Immature natural killer cell (primary cell): ENCODE measurements around the gene PAFAH1B1. TPM values are rescaled to one million over a fixed set of nuclear protein-coding genes. Genes with fewer than 3 reads are reported as not detected.
A peak's percentile ranks its signal among the peaks of the same experiment; 100 is the strongest.
"Not testable (repeated sequence)": the region's sequence is repeated elsewhere in the genome, so short reads cannot be mapped to it uniquely, and the experiment has no call there.

ENCODE experiments used
- DNase-seq, 3 donors: peaks; one replicate each; pipeline ENCODE4 v3.0.0; 2022; ENCODE audit warnings: mixed read lengths in 1 of 3
- H3K27ac Mint-ChIP-seq, 6 donors: one replicate each; pipeline ENCODE4 v1.8.0; 2020; ENCODE audit warnings: mixed read lengths in 6 of 6, mild to moderate bottlenecking in 5 of 6, inconsistent platforms in 4 of 6, moderate library complexity in 3 of 6
- H3K27me3 Mint-ChIP-seq, 3 donors: one replicate each; pipeline ENCODE4 v1.8.0; 2020 to 2021; ENCODE audit warnings: low read depth in 3 of 3, mild to moderate bottlenecking in 3 of 3, mixed read lengths in 3 of 3, moderate library complexity in 3 of 3, inconsistent platforms in 1 of 3
- H3K36me3 Mint-ChIP-seq, 3 donors: one replicate each; pipeline ENCODE4 v1.8.0; 2020; ENCODE audit warnings: mixed read lengths in 3 of 3, inconsistent platforms in 2 of 3, mild to moderate bottlenecking in 2 of 3
- H3K4me1 Mint-ChIP-seq, 2 donors: one replicate each; pipeline ENCODE4 v1.8.0; 2020; ENCODE audit warnings: inconsistent platforms in 2 of 2, mild to moderate bottlenecking in 2 of 2, mixed read lengths in 2 of 2, moderate library complexity in 1 of 2
- H3K4me3 Mint-ChIP-seq, 5 donors: one replicate each; pipeline ENCODE4 v1.8.0; 2020; ENCODE audit warnings: mild to moderate bottlenecking in 5 of 5, mixed read lengths in 5 of 5, inconsistent platforms in 3 of 5, moderate library complexity in 3 of 5
- H3K9me3 Mint-ChIP-seq, 6 donors: one replicate each; pipeline ENCODE4 v1.8.0; 2020; ENCODE audit warnings: mild to moderate bottlenecking in 6 of 6, mixed read lengths in 6 of 6, inconsistent platforms in 4 of 6, moderate library complexity in 3 of 6
- polyA plus RNA-seq, 3 donors: library from polyadenylated mRNA; unstranded; fragments of 300-500 nt; fragmentation: Illumina TruSeq; gene quantifications; one replicate each; pipeline ENCODE4 v1.2.3, GENCODE V29; 2021

PAFAH1B1 gene
- polyA plus RNA-seq, 3 donors from 2014 or later, result 6.5 to 14.0 (median 8.7) TPM

DNA sequence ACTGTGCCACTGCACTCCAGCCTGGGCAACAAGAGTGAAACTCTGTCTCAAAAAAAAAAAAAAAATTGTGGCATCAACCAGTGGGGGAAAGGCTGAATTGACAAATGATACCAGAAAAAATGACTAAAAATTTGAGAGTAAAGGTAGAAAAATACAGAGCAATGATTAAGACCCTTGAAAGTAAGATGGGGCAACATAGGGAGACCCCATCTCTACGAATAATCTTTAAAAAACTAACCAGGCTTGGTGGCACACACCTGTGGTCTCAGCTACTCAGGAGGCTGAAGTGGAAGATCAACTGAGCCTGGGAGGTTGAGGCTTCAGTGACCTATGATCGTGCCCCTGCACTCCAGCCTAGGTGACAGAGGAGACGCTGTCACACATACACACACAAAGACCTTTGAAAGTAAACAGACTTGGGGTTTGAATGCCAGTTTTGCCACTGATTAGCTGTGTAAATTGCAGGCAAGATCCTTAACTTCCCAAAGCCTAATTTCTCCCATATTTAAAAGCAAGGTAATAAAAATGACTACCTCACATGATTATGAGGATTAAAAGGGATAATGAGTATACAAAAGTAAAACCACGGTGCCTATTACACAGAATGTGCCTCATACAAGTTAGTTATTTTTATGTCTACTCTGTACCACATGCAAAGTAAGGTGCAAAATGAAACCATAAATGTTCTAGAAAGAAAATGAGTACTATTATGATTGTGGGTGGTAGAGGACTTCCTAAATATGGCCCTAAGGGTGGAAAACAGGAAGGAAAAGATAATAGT lies 21.7 kb upstream of the PAFAH1B1 start:
- no peak for DNase-seq
- Mint-ChIP-seq H3K27me3 (peaks cover 2 to 3% (median 2%) of the 10 kb centered on the region in 3 donors), H3K4me3 (no peak overlapping the region), H3K27ac (no peak overlapping the region), H3K36me3 (no peaks in the 10 kb centered on the region), H3K9me3 (peaks cover 0 to 2% (median 0%) of the 10 kb centered on the region in 6 donors), H3K4me1 (no peaks in the 10 kb centered on the region)

DNA sequence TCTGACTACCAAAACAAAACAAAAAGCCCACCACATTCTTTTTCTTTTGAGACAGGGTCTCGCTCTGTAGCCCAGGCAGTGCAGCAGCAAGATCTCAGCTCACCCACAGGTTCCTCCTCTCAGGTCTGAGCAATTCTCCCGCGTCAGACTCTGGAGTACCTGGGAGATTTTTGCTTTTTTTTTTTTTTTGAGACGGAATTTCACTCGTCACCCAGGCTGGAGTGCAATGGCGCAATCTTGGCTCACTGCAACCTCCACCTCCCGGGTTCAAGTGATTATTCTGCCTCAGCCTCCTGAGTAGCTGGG lies 21.2 kb upstream of the PAFAH1B1 start:
- DNase-seq, H3K27me3 Mint-ChIP-seq, H3K27ac Mint-ChIP-seq, H3K9me3 Mint-ChIP-seq, H3K4me3 Mint-ChIP-seq, H3K4me1 Mint-ChIP-seq, H3K36me3 Mint-ChIP-seq: not testable (repeated sequence)

DNA sequence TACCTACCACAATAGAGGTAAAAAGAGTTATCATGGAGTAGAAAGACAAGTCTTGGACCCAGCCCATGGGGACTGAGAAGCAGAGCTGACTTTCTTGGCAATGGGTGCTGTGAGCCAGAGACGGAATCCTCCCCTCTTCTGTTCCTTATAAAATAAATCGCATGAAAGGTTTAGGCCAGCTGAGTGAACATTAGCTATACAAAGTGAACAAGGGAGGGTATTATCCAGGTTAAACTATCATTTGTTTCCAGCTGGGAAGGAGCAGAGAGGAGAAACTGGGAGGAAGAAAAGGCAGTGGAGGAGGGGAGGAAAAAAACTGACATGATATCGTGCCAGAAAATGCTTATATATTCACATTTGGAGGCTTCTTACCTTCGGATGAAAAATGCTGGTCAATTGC lies 13.3 kb upstream of the PAFAH1B1 start:
- Mint-ChIP-seq H3K27me3 (peaks cover 0 to 17% (median 5%) of the 10 kb centered on the region in 3 donors), H3K4me3 (no peak overlapping the region), H3K27ac (no peak overlapping the region), H3K4me1 (no peaks in the 10 kb centered on the region), H3K9me3 (no peaks in the 10 kb centered on the region), H3K36me3 (no peaks in the 10 kb centered on the region)
- no peak for DNase-seq

DNA sequence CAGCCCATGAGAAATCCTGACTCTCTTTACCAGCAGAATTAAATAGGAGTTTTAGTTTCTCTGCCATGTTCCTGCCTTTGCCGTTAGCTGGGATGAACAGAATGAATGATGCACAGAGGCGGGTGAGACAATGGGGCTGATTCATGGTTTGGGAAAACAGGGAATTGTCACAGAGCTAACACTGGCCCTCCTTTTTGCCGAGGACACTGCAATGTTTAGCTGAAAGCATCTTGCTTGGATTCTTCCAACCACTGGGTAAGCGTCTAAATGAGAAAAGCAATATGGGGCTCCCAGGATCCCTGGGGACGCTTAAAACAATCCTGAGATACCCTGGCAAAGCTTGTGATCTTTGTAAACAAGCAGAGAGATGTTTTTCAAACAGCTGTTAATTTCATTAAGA lies 12.8 kb upstream of the PAFAH1B1 start:
- Mint-ChIP-seq H3K9me3 (no peaks in the 10 kb centered on the region), H3K4me3 (no peak overlapping the region), H3K27ac (no peak overlapping the region), H3K27me3 (peaks cover 0 to 18% (median 5%) of the 10 kb centered on the region in 3 donors), H3K36me3 (no peaks in the 10 kb centered on the region), H3K4me1 (no peaks in the 10 kb centered on the region)
- no peak for DNase-seq

DNA sequence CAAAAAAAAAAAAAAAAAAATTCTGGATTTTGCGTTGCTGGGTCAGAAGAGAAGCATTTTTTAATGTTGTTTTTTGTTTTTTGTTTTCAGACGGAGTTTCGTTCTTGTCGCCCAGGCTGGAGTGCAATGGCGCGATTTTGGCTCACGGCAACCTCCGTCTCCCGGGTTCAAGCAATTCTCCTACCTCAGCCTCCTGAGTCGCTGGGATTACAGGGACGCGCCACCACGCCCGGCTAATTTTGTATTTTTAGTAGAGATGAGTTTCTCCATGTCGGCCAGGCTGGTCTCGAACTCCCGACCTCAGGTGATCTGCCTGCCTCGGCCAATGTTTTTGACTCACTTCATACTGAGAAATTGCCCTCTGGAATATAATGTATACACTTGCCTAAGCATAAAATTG lies 11.0 kb upstream of the PAFAH1B1 start:
- Mint-ChIP-seq H3K9me3 (no peaks in the 10 kb centered on the region), H3K4me3 (no peak overlapping the region), H3K27ac (no peak overlapping the region), H3K36me3 (no peaks in the 10 kb centered on the region), H3K4me1 (no peaks in the 10 kb centered on the region), H3K27me3 (peaks cover 3 to 18% (median 7%) of the 10 kb centered on the region in 3 donors)
- no peak for DNase-seq

DNA sequence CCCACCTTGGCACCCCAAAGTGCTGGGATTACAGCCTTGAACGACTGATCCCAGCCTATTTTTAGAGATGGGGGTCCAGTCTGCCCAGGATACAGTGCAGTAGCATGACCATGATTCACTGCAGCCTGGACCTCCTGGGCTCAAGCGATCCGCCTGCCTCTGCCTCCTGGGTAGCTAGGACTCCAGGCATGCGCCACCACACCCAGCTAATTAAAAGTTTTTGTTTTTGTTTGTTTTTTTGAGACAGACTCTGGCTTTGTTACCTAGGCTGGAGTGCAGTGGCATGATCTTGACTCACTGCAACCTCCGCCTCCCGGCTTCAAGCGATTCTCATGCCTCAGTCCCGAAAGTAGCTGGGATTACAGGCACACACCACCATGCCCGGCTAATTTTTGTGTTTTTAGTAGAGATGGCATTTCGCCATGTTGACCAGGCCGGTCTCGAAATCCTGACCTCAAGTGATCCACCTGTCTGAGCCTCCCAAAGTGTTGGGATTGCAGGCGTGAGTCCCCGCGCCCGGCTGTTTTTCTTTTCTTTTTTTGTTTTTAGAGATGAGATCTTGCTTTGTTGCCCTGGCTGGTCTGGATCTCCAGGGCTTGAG lies 2.3 kb upstream of the PAFAH1B1 start:
- H3K27ac Mint-ChIP-seq, result peak overlapping the region in 1 of 6 donors; percentile 8
- H3K4me3 Mint-ChIP-seq, result no peak overlapping the region
- peaks cover 18% of the 10 kb centered on the region in 2 donors for H3K4me1 Mint-ChIP-seq

DNA sequence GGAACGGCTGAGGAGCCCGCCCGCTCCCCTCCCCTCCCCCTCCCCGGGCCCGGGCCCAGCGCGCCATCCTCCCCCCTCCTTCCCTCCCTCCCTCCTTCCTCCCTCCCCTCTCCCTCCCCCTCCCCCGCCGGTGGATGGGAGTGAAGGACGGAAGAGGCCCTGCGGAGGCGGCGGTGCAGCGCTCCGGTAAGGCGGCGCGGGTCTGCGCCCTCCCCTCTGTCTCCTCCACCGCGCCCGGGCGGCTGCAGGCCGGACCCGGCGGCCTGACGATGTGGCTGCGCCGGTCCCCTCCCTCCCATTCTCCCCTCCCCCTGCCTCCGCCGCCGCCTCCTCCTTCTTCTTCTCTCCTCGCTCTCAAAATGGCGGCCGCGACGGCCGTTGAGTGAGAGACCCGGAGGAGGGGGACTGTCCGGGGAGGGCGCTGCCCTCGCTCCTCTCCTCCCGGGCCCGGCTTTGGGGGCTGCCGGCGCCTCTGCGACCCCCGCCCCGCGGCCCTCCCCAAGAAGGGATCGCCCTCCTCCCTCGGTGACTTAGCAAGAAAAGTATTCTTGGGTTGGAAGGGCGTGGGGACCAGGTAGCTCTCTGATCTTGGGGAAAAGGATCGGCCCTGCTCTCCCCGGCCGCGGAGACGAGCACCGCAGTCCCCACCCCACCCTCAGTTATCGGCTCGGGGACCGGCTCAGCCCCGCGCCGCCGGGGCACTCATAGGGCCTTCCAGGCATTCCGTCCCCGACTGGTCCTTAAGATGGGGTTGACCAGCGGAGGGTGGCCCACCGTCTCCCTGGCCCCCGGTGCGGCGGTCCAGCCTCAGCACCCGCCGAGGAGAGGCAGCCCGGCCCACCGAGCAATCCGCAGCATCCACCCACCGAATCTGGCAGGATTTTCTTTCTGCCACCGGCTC lies 617 bp downstream of the PAFAH1B1 start:
- Mint-ChIP-seq H3K27me3 (peaks cover 5 to 15% (median 10%) of the 10 kb centered on the region in 3 donors), H3K4me3 (peak overlapping the region; percentile 89 to 97 (median 94)), H3K9me3 (no peaks in the 10 kb centered on the region), H3K27ac (peak overlapping the region; percentile 88 to 99 (median 96)), H3K36me3 (no peaks in the 10 kb centered on the region), H3K4me1 (peaks cover 40 to 46% of the 10 kb centered on the region in 2 donors)
- peak; percentile 78 to 83 (median 81) for DNase-seq

More for the DNA sequence above, 2.3 kb upstream of the PAFAH1B1 start:
- H3K36me3 Mint-ChIP-seq, result no peaks in the 10 kb centered on the region
- DNase-seq, result no peak
- H3K27me3 Mint-ChIP-seq, result peaks cover 5 to 16% (median 10%) of the 10 kb centered on the region in 3 donors
- no peaks in the 10 kb centered on the region for H3K9me3 Mint-ChIP-seq

DNA sequence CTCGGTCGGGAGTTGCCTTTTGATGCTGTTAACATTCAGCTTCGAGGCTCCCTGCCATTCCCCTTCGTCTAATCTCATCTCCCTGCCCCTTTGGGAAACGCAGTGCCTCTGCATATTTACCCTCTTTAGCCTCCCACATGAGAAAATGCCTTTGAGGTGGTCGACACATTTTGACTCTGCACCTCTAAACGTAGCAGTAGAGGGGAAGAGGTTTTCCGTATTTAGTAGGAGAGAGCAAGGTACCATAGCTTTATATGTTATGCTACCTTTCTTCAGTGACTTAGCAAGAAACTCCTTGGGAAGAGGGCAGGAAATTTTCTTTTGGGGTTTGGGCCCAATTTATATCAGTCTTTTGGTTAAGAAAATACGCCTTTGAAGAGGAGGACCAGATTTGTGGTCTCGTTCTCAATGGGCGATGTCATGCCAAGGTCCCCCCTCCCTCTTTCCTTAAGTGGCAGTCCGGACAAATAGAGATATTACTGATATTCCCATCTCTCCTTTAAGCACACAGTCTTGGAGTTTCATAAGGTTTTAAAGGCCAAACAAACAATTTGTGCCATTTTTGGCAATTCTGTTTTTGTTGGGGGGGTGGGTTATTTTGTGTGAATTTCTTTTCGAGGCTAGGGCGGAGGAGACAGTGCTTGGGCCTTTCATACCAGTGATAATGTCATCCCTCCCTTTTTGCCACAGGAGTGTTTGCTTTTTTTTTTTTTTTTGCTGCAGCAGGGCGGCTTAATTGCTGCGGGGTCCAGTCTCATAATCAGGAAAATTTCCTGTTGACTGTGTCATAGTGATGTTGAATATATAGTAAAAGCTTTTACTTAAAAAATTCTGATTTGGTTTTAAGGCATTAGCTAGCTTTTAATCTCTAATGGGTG lies 1.5 kb downstream of the PAFAH1B1 start:
- peak; percentile 17 to 22 (median 22) for DNase-seq
- peaks cover 47 to 55% of the 10 kb centered on the region in 2 donors for H3K4me1 Mint-ChIP-seq
- no peaks in the 10 kb centered on the region for H3K9me3 Mint-ChIP-seq
- peak overlapping the region; percentile 89 to 97 (median 94) for H3K4me3 Mint-ChIP-seq
- H3K36me3 Mint-ChIP-seq, result no peaks in the 10 kb centered on the region
- H3K27ac Mint-ChIP-seq, result peak overlapping the region; percentile 88 to 99 (median 96)
- H3K27me3 Mint-ChIP-seq, result peaks cover 5 to 15% (median 10%) of the 10 kb centered on the region in 3 donors

DNA sequence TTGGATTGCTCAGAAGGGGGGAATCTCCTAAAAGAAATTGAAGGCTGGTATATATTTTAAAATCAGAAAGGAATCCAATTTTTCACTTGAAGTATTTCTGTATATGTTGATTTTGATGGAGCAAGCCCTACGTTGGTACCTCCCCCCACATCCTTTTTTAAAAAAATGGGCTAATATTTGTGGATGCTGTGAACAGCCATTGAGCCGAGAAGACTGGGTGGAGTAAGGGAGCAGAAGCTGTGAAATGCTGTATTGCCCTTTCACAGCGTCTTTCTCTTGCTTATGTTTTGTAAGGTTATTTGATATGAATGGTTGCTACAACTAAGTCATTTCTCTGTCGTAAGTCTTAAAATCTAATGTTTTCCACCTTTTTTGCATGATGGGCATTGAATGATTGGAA lies 2.3 kb downstream of the PAFAH1B1 start:
- H3K9me3 Mint-ChIP-seq, result no peaks in the 10 kb centered on the region
- H3K27ac Mint-ChIP-seq, result peak overlapping the region; percentile 55 to 99 (median 92)
- peak overlapping the region; percentile 89 to 97 (median 94) for H3K4me3 Mint-ChIP-seq
- H3K36me3 Mint-ChIP-seq, result no peaks in the 10 kb centered on the region
- no peak for DNase-seq
- H3K4me1 Mint-ChIP-seq, result peaks cover 50 to 57% of the 10 kb centered on the region in 2 donors
- H3K27me3 Mint-ChIP-seq, result peaks cover 5 to 15% (median 10%) of the 10 kb centered on the region in 3 donors

DNA sequence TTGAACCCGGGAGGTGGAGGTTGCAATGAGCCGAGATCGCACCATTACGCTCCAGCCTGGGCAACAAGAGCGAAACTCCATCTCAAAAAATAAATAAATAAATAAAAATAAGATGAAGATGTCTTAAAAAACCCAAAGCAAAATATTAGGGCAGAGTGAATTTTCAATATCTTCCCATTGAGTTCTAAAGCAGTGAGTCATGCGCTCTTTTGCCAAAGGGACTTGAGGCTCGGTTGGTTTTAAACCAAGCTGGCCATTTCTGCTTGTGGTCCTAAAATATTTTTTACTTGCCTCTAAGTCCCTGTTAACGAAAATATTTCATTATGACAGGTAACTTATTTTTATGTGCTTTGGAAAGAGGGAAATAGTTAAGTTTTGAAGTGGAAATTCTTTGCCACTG lies 4.7 kb downstream of the PAFAH1B1 start:
- H3K9me3 Mint-ChIP-seq, result no peaks in the 10 kb centered on the region
- H3K27me3 Mint-ChIP-seq, result peaks cover 5 to 17% (median 5%) of the 10 kb centered on the region in 3 donors
- H3K4me3 Mint-ChIP-seq, result peak overlapping the region in 2 of 5 donors; percentile 30 to 38
- H3K36me3 Mint-ChIP-seq, result no peaks in the 10 kb centered on the region
- H3K27ac Mint-ChIP-seq, result no peak overlapping the region
- DNase-seq, result no peak
- peaks cover 62 to 81% of the 10 kb centered on the region in 2 donors for H3K4me1 Mint-ChIP-seq

DNA sequence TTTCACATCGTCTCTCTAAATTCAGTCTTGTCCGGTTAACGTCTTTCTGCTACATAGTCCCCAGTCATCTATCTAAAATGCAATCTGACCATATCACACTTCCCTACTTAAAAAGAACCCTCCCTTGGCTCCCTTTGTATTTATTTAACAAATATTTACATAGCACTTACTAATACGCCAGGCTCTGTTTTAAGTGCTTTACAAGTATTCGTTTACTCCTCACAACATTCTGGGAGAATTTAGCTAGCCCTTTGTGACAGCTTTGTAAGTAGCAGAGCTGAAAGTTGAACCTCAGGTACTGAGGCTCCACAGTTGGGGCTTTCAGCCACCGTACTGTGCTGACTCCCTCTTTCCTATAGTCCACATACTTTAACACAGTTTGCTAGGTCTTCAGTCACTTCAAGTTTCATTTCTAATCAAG lies 9.2 kb downstream of the PAFAH1B1 start:
- Mint-ChIP-seq H3K27ac (peak overlapping the region in 5 of 6 donors; percentile 8 to 27 (median 20)), H3K4me1 (peaks cover 66 to 74% of the 10 kb centered on the region in 2 donors), H3K4me3 (peak overlapping the region in 2 of 5 donors; percentile 5 to 19), H3K9me3 (no peaks in the 10 kb centered on the region), H3K27me3 (peaks cover 0 to 6% (median 0%) of the 10 kb centered on the region in 3 donors), H3K36me3 (no peaks in the 10 kb centered on the region)
- no peak for DNase-seq

DNA sequence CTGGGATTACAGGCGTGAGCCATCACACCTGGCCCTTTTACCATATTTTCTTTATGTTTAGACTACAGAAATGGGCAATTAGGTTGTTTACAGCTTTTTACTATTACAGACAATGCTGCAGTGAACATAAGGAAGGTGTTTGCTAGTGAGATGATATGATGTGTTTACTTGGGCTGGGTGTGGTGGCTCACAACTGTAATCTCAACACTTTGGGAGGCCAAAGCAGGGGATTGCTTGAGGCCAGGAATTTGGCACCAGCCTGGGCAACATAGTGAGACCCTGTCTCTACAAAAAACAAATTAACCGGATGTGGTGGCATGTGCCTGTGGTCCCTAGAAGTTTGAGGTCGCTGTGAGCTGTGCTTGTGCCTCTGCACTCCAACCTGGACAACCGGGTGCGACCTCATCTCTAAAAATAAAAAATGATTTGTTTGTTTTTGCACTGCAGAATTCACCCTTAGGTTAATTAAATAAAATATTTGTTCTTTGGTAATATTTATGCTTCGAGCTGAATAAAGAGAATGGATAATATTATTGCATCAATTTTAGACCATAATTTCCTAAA lies 15.0 kb downstream of the PAFAH1B1 start:
- H3K4me1 Mint-ChIP-seq, result peaks cover 67 to 71% of the 10 kb centered on the region in 2 donors
- H3K36me3 Mint-ChIP-seq, result no peaks in the 10 kb centered on the region
- peaks cover 0 to 5% (median 2%) of the 10 kb centered on the region in 3 donors for H3K27me3 Mint-ChIP-seq
- peak in 2 of 3 donors; percentile 22 to 26 for DNase-seq
- peak overlapping the region in 4 of 6 donors; percentile 22 to 62 (median 54) for H3K27ac Mint-ChIP-seq
- H3K4me3 Mint-ChIP-seq, result peak overlapping the region in 3 of 5 donors; percentile 12 to 48 (median 40)
- no peaks in the 10 kb centered on the region for H3K9me3 Mint-ChIP-seq
